Sigmoid colon (tissue), 4 donors: ENCODE measurements around the gene CAPN1.

ENCODE experiments used
- CTCF ChIP-seq, 4 experiments: fragments of 450-650 bp in 3 of 4; fragments of 200-600 bp in 1 of 4; IDR thresholded peaks; one replicate each; pipeline ENCODE4 v1.5.1; 2016 to 2019; ENCODE audit warnings: antibody characterized with exemption in 4 of 4, mild to moderate bottlenecking in 3 of 4, moderate library complexity in 2 of 4
- EP300 ChIP-seq, 4 donors: sonication (generic); formaldehyde crosslinking; IDR thresholded peaks; one replicate each; pipeline ENCODE4 v1.6.1; 2017; ENCODE audit warnings: antibody characterized with exemption in 4 of 4
- POLR2A ChIP-seq, 2 donors: fragments of 450-650 bp; IDR thresholded peaks; one replicate each; pipeline ENCODE4 v1.6.1; 2016; ENCODE audit warnings: antibody characterized with exemption in 2 of 2, mild to moderate bottlenecking in 2 of 2, moderate library complexity in 2 of 2
- POLR2AphosphoS5 ChIP-seq, 4 donors: sonication (generic); formaldehyde crosslinking; IDR thresholded peaks; one replicate each; pipeline ENCODE4 v1.6.1; 2017; ENCODE audit warnings: antibody characterized with exemption in 4 of 4

- no peak for TF ChIP-seq POLR2AphosphoS5 (IDR thresholded peaks at IDR 0.05)
- TF ChIP-seq POLR2A (IDR thresholded peaks at IDR 0.05), result no peak
- no peak for TF ChIP-seq CTCF (IDR thresholded peaks at IDR 0.05)
- no peak for TF ChIP-seq EP300 (IDR thresholded peaks at IDR 0.05)
Observed at GRCh38 chr11:65241692-65242091, 60.0 kb downstream of the CAPN1 start.
